T-helper 1 cell treated with Interleukin-12 subunit alpha and Interleukin-12 subunit beta and Interleukin-4 antibody, amounts not matched to agents 30 μg/mL and 1 μg/mL, for 36 hours (primary cell): ENCODE results near the gene MRPL21.
"Not testable (repeated sequence)": the region's sequence is repeated elsewhere in the genome, so short reads cannot be mapped to it uniquely, and the experiment has no call there.

Source experiments
- H3K27ac Mint-ChIP-seq: one replicate; pipeline ENCODE4 v1.8.0; 2021; ENCODE audit warnings: mild to moderate bottlenecking, mixed read lengths
- H3K27me3 Mint-ChIP-seq: one replicate; pipeline ENCODE4 v1.8.0; 2021; ENCODE audit warnings: low read depth, mixed read lengths
- H3K36me3 Mint-ChIP-seq: one replicate; pipeline ENCODE4 v1.8.0; 2021; ENCODE audit warnings: low read depth, mixed read lengths
- H3K4me1 Mint-ChIP-seq: one replicate; pipeline ENCODE4 v1.8.0; 2021; ENCODE audit warnings: low read depth, mixed read lengths
- H3K4me3 Mint-ChIP-seq: one replicate; pipeline ENCODE4 v1.8.0; 2021; ENCODE audit warnings: mild to moderate bottlenecking, moderate library complexity, mixed read lengths
- H3K9me3 Mint-ChIP-seq: one replicate; pipeline ENCODE4 v1.8.0; 2021; ENCODE audit warnings: mixed read lengths

MRPL21 gene

DNA sequence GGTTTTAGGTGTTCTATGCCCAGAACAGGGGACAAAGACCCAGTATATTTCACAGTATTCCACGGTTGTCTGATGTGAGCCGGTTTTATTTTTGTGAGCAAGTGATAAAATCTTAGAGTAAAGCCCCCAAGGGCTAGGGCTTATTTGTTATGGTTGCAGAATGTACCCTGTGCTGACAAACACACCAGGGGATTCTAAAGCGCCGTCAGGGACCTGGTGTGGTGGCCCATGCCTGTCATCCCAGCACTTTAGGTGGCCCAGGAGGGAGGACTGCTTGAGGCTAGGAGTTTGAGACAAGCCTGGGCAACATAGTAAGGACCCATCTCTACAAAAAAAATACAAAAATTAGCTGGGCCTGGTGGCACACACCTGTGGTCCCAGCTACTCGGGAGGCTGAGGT, 22.8 kb downstream of the MRPL21 start:
- H3K9me3 Mint-ChIP-seq: no peaks in the 10 kb centered on the region
- no peaks in the 10 kb centered on the region for H3K27me3 Mint-ChIP-seq
- H3K4me3 Mint-ChIP-seq: no peak overlapping the region
- H3K4me1 Mint-ChIP-seq: no peaks in the 10 kb centered on the region
- H3K27ac Mint-ChIP-seq: no peak overlapping the region
- peaks cover 2% of the 10 kb centered on the region for H3K36me3 Mint-ChIP-seq

- peaks cover 4% of the 10 kb centered on the region for H3K27me3 Mint-ChIP-seq
- H3K36me3 Mint-ChIP-seq: peaks cover 2% of the 10 kb centered on the region
- H3K27ac Mint-ChIP-seq: no peak overlapping the region
- no peaks in the 10 kb centered on the region for H3K4me1 Mint-ChIP-seq
- no peaks in the 10 kb centered on the region for H3K9me3 Mint-ChIP-seq
- no peak overlapping the region for H3K4me3 Mint-ChIP-seq
Observed at GRCh38 chr11:68878022-68878421, 25.6 kb downstream of the MRPL21 start.

GRCh38 chr11:68872216-68873003, 31.2 kb downstream of the MRPL21 start:
- Mint-ChIP-seq H3K9me3 (no peaks in the 10 kb centered on the region), H3K27ac (no peak overlapping the region), H3K4me1 (peaks cover 6% of the 10 kb centered on the region), H3K4me3 (no peak overlapping the region), H3K27me3 (peaks cover 40% of the 10 kb centered on the region), H3K36me3 (no peaks in the 10 kb centered on the region)

DNA sequence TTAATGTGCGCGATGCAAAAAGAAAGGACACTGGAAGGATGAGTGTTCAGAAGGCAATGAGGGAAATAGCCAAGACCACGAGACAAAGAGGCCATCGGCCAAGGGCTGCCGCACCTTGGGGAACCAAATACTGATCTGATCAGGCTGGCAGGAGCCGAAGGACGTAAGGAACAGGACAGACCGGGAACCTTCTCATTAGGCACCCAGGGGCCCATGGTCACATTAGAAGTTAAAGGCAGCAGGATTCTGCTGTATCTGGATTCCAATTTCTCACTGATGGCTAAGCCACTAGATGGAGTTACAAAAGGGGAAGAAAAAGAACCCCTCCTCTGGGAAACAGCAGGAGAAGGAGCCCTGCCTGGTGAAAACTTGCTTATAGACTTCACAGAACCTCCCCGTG, 33.2 kb downstream of the MRPL21 start:
- Mint-ChIP-seq H3K4me1 (peaks cover 6% of the 10 kb centered on the region), H3K27me3 (peaks cover 40% of the 10 kb centered on the region), H3K27ac (no peak overlapping the region), H3K9me3 (no peaks in the 10 kb centered on the region), H3K4me3 (peak overlapping the region; percentile 81), H3K36me3 (no peaks in the 10 kb centered on the region)

- Mint-ChIP-seq H3K4me1 (peaks cover 6% of the 10 kb centered on the region), H3K4me3 (no peak overlapping the region), H3K27ac (no peak overlapping the region), H3K27me3 (peaks cover 39% of the 10 kb centered on the region), H3K9me3 (peaks cover 4% of the 10 kb centered on the region), H3K36me3 (no peaks in the 10 kb centered on the region)
Observed at GRCh38 chr11:68868221-68868835, 35.3 kb downstream of the MRPL21 start.

- peaks cover 27% of the 10 kb centered on the region for H3K27me3 Mint-ChIP-seq
- H3K36me3 Mint-ChIP-seq: no peaks in the 10 kb centered on the region
- peaks cover 10% of the 10 kb centered on the region for H3K9me3 Mint-ChIP-seq
- no peak overlapping the region for H3K27ac Mint-ChIP-seq
- no peak overlapping the region for H3K4me3 Mint-ChIP-seq
- H3K4me1 Mint-ChIP-seq: peaks cover 6% of the 10 kb centered on the region
Observed at GRCh38 chr11:68867066-68867465, 36.6 kb downstream of the MRPL21 start.

DNA sequence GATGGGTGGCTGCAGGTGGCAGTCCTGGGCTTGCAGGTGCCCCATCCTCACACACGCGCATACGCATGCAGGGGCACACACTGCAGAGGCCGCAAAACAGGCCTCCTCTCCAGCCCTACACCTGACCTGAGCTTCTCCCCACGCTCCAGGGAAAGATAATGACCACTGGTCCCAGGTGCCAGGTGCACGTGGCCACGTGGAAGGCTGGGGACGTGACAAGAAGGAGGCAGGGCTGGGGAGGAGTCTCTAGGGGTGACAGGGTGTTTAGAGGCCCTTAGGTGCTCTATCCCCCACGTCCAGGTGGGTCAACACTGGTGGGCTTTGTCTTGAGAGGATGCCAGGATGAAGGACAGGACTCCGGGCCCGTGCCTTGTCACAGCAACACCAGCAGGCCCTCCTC, 38.4 kb downstream of the MRPL21 start:
- Mint-ChIP-seq H3K4me3 (no peak overlapping the region), H3K9me3 (peaks cover 10% of the 10 kb centered on the region), H3K27ac (no peak overlapping the region)

DNA sequence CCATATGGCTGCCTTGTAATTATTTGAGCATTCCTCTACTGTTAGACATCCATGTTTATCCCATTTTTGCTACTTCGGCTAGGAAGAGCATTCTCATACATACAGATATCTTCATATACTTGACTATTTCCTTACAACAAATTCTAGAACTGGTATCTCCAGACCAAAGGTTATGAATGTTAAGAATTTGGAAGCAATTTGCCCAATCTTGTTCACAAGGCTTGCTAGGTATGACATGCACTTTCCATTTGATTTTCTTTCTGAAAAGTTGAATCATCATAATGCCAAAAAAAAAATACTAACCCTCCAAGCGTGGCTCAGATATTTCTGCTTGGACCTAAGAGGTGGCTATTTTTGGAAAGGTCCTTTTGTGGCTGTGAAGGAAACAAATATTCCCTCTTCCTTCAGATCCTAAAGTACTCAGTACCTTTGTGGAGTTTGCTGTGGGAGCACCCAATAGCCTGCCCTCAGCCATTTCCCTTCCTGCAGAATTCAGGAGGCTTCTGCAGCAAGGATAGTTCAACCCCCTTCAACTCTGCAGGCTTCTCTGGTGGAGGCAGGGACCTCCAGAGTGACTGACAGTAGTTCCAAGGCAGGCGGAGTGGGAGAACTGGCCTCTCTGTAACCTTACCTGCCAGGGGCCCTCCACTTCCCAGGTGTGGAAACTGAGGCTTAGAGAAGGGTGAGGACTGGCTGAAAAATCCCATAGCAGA, 39.9 kb downstream of the MRPL21 start:
- Mint-ChIP-seq H3K36me3 (no peaks in the 10 kb centered on the region), H3K4me1 (no peaks in the 10 kb centered on the region), H3K9me3 (peaks cover 10% of the 10 kb centered on the region), H3K27me3 (peaks cover 6% of the 10 kb centered on the region), H3K27ac (no peak overlapping the region), H3K4me3 (no peak overlapping the region)

More for the DNA sequence above, 38.4 kb downstream of the MRPL21 start:
- Mint-ChIP-seq H3K4me1 (peaks cover 6% of the 10 kb centered on the region), H3K36me3 (no peaks in the 10 kb centered on the region), H3K27me3 (peaks cover 19% of the 10 kb centered on the region)

GRCh38 chr11:68862421-68862820, 41.2 kb downstream of the MRPL21 start:
- Mint-ChIP-seq H3K27ac (no peak overlapping the region), H3K36me3 (no peaks in the 10 kb centered on the region)

DNA sequence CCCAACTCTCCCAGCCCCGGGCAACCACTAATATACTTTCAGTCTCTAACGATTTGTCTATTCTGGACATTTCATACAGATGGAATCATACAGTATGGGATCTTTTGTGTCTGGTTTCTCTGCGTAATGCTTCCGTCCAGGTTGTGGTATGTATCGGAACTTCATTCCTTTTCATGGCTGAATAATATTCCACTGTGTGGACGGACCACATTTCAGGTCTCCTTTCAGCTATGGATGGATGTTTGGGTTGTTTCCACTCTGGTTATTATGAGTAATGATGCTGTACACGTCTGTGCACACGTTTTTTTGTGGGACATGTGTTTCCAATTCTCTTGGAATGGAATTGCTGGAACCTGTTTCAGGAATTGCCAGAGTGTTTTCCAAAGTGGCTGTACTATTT, 44.5 kb downstream of the MRPL21 start:
- Mint-ChIP-seq H3K4me1 (no peaks in the 10 kb centered on the region), H3K27me3 (peaks cover 30% of the 10 kb centered on the region), H3K4me3 (no peak overlapping the region), H3K27ac (no peak overlapping the region), H3K36me3 (no peaks in the 10 kb centered on the region), H3K9me3 (peaks cover 10% of the 10 kb centered on the region)

More at GRCh38 chr11:68862421-68862820, 41.2 kb downstream of the MRPL21 start:
- Mint-ChIP-seq H3K9me3 (peaks cover 10% of the 10 kb centered on the region), H3K4me3 (no peak overlapping the region), H3K4me1 (no peaks in the 10 kb centered on the region), H3K27me3 (peaks cover 4% of the 10 kb centered on the region)

GRCh38 chr11:68857037-68857586, 46.5 kb downstream of the MRPL21 start:
- Mint-ChIP-seq H3K4me1 (no peaks in the 10 kb centered on the region), H3K36me3 (no peaks in the 10 kb centered on the region), H3K27ac (no peak overlapping the region), H3K27me3 (peaks cover 47% of the 10 kb centered on the region), H3K4me3 (no peak overlapping the region), H3K9me3 (no peaks in the 10 kb centered on the region)

- not testable (repeated sequence) for H3K9me3 Mint-ChIP-seq, H3K27ac Mint-ChIP-seq, H3K36me3 Mint-ChIP-seq, H3K4me3 Mint-ChIP-seq, H3K4me1 Mint-ChIP-seq
- peaks cover 50% of the 10 kb centered on the region for H3K27me3 Mint-ChIP-seq
Observed at GRCh38 chr11:68856425-68857030, 47.1 kb downstream of the MRPL21 start.

DNA sequence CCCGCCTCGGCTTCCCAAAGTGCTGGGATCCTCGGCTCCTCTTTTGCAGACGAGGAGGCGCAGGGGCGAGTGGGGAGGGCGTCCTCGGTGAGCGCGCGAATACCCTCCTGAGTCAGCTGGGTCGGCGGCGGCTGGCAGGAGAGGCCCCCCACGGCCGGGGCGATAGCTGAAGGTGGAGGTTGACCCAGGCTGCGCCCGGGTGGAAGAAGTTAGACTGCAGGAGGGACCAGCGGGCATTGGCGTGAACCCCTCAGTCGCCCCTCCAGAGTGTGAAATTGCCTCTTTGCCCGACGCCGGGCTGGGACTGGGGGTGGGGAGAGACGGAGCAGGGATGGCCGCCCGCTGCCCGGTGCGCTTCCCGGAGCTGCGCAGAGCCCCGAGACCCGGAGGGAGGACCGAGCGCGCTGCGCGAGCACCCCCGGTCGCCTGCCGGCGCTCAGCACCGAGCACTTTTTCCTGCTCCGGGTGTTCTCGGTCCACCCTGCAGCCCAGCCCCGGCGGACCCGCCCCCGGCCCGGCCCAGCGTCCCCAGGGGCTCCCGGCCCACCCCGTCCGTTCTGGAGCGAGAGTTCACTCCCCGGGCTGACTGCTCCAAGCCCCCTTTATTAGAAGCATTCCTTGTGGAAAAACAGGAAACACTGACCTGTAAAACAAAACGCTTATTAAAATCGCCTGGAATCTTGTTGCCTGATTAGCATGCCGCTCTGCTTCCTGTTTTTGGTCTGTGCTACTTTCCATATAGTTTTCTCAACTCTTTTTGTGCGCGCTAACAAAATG, 48.2 kb downstream of the MRPL21 start:
- Mint-ChIP-seq H3K36me3 (no peaks in the 10 kb centered on the region), H3K9me3 (no peaks in the 10 kb centered on the region), H3K4me3 (no peak overlapping the region), H3K27ac (no peak overlapping the region), H3K27me3 (peaks cover 50% of the 10 kb centered on the region), H3K4me1 (no peaks in the 10 kb centered on the region)
